ENCODE measurements around the gene DNAH1. TPM values are rescaled to one million over a fixed set of nuclear protein-coding genes. Genes with fewer than 3 reads are reported as not detected.
"Not testable (repeated sequence)": the region's sequence is repeated elsewhere in the genome, so short reads cannot be mapped to it uniquely, and the experiment has no call there.

DNAH1 gene
- 3.3 TPM for total RNA-seq

DNA sequence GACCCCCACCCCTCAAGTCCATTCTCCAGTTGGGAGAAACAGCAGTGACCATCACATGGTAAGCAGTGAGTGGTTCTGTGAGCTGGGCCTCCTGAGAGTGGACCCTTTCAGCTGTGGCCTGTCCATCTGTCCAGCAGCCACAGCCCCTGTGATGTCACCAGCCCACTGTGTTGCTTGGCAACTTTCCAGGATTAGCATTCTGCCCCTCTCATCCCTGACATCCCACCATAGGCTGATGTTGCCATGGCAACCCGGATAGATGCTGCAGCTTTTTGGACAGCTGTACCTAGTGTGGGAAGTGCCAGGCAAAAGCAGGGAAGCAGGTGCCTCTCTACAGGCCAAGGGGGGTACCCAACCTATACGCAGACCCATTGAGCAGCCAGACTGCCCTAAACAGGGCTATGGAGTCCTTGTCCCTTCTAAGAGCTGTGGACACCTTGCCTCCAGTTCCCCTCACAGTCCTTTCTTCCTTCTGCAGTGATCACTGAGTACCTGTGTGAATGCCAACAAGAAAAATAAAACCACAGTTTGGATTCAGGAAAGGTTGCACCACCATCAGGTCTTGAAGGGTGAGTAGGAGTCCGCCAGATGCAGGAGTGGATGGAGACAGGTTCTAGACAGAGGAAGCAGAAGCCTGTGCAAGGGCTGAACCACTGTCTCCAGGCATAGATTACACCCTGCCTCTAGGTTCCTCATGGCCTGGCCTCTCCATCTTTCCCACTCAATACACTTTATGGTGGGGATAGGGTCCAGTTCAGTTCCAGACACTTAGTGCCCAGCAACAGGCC, at the start of gene DNAH1:
Gene DNAH1, plus strand, starts transcription at position 343 of the 788 bp plus-strand sequence. CDS start 6,124 bp downstream, outside the sequence.
- no peak for DNase-seq

DNA sequence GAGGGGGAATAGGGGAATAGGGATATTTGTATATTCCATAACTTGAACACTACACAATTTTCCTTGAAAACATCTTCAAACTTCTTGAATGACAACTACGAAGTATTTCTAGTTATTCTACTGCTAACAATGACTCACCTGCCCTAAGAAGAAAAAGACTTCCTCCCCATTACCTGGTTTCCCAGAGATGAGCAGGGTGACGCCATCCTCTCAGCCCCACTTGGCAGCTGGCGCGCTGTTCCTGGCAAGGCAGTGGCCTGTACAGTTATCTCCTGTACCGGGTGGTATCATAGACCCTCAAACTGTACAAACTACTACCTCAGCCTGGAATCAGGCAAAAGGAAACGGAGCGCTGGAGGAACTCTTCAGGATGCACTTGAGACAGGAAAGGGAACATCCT, 48.1 kb upstream of the DNAH1 start:
- no peak for DNase-seq

DNA sequence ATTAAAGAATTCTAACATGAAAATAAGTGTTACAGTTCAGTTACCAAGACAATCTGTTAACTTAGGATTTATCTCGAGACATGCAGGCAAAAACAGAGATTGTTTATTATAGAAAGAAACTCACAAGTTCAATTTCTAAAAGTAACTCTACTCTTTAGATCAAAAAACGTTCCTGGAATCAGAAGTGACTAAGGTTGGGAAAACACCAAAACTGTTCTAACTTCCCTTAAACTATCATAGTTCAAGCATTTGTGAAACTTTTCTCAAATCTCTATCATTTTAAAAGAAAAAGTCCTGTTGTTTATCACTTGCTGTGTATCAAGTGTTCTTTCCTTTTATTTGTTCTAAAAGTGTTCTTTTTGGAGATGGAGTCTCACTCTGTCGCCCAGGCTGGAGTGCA, 46.3 kb upstream of the DNAH1 start:
- DNase-seq: no peak

DNA sequence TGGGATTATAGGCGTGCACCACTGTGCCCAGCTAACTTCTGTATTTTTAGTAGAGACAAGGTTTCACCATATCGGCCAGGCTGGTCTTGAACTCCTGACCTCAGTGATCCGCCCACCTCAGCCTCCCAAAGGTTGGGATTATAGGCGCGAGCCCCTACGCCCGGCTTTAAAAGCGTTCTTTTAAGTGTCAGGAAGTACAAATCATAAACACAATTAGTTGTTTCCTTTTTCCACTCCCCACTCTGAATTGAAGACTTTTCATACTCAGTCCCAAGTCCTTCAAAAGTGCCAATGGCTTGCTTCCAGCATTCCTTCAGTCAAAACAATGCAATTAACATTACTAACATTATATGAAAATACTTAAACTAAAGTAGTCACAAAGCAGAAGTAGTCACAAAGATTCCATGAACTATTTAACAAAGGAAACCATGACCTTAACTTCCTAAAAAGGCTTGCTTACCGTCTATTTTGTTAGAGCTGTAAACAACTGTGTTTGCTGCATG, 45.8 kb upstream of the DNAH1 start:
- no peak for DNase-seq

DNA sequence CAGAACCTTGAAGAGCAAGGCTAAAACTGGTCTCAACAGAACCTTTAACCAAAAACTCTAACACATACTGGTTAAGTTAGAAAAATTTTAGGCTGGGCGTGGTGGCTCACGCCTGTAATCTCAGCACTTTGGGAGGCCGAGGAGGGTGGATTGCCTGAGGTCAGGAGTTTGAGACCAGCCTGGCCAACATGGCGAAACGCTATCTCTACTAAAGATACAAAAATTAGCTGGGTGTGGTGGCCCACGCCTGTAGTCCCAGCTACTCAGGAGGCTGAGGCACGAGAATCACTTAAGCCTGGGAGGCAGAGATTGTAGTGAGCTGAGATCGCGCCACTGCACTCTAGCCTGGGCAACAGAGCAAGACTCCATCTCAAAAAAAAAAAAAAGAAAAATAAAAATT, 43.9 kb upstream of the DNAH1 start:
- DNase-seq: not testable (repeated sequence)

DNA sequence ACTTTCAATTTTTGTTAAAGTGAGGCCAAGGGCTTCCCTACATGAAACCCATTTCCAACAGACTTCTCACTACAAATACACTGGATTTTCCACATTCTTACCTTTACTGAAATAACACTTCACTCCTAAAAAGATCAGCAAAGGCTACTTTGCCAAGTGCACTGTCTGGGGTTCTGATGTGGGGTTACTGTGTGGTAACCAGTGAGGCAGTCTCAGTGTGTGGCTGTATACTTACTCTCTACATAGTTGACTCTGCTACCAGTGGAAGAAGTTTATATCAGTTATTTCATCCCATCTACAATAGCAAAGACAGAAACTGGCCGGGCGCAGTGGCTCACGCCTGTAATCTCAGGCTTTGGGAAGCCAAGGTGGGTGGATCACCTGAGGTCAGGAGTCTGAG, 43.3 kb upstream of the DNAH1 start:
- DNase-seq: no peak

DNA sequence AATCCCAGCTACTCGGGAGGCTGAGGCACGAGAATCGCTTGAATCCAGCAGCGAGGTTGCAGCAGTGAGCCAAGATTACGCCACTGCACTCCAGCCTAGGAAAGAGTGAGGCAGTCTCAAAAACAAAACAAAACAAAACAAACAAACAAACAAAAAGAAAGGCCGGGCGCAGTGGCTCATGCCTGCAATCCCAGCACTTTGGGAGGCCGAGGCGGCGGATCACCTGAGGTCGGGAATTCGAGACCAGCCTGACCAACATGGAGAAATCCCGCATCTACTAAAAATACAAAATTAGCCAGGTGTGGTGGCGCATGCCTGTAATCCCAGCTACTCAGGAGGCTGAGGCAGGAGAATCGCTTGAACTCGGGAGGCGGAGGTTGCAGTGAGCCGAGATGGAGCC, 41.3 kb upstream of the DNAH1 start:
- not testable (repeated sequence) for DNase-seq

DNA sequence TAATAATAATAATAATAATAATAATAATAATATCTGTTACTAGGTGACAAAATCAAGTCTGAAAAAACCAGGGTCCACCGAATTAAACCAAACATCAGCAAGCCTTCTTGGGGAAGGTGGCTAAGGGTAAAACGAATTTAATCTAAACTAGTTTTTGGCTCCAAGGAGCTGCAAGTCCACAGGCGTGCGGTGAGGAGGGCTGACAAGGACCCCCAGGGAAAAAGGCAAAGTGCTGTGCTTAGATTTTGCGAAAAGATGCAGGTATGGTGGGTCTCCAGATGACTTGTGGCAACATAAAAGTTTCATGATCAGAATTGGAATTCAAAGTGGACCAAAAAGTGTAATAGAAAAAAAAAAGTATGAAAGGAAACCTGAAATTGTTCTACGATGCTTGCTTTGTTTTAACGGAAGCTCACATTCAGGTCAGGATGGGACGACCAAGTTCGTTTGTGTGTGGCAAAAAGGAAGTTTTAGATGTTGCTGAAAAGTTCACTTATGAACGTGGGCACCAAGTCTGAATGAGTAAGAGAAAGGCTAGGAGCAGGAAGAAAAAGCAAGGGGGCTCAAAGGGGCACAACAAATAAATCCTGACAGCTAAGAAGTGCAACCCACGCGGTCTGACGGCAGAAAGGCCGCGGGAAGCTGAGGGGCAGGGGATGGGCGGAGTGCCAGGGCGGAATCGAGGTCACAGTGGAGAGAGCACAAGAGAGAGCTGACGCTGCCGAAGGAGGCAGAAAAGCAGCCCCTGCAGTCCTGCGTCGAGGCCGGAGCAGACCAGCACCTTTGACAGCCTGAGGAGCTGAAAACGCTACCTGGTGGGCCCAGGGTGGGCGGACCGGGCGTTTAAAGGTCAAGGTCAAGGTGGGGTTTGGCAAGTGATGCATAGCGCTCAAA, 38.8 kb upstream of the DNAH1 start:
- DNase-seq: peak; percentile 78

DNA sequence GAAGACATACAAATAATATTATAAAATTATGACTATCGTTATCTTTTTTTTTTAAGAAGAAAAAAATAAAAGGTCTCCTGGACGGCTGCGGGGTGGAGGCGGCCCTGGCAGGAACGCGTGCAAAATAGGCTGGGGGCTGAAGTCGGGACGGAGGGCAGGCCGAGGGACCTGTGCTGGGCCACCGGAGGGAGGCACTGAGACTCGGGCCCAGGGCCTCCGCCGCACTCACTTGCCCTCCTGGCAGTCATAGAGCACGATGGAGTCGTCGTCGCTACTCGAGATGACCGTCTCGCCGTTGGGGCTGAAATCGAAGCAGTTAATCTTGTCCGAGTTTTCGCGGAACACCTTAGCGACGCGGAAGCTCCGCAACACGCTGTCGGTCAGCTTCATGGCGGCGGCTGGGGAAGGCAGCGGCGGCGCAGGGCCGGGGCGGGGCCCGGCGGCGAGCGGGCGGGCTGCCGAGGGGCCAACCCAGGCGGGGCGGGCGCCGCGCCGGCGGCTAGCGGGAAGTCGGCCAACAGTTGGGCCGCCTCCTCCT, 38.1 kb upstream of the DNAH1 start:
- DNase-seq: no peak

DNA sequence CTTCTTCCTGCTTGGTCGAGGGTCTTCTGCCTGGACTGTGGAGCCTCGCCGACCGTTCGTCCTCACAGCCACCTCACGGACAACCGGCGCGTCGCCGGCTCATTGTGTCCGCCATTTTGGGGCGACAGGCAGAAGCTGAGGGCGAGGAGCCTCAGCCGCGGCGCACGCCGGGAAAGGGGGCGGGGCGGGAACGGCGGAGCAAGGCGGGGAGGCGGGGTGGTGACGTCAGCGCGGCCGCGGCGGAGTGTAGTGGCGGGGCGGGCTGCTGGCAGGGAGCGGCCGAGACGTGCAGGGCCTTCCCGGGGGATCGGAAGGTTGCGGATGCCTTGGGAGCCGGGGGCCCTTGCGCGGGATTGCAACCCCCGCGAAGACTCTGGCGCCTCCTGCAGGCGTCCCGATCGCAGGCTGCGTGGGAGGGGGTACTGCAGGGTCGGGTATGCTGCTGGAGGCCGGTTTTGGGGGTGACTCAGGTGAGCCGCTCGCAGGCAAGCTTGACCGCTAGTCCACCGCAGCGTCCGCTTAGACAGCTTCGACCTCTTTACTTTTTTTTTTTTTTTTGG, 37.5 kb upstream of the DNAH1 start, which contains the start of gene WDR82:
Gene WDR82, minus strand, starts transcription at position 140 of the 560 bp plus-strand sequence. CDS start 288 bp downstream, outside the sequence.
- DNase-seq: peak; percentile 98

DNA sequence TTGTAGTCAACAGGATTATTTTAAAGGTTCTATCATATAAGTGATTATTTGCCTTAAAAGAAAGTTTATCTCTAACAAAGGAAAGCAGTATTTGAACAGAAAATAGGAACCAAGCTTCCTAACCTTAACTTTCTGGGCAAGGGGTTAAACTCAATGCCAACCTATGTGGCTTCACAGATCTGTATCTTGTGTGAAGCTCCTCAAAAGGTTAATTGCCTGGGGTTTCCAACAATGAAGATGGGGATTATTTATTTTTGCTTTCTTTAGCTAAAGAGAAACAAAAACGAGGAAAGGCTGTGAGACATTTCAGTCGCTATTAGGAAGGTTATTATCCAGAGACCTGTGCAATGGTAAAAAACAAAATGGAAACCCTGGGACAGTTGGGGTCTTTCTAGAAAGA, 36.5 kb upstream of the DNAH1 start:
- DNase-seq: no peak

DNA sequence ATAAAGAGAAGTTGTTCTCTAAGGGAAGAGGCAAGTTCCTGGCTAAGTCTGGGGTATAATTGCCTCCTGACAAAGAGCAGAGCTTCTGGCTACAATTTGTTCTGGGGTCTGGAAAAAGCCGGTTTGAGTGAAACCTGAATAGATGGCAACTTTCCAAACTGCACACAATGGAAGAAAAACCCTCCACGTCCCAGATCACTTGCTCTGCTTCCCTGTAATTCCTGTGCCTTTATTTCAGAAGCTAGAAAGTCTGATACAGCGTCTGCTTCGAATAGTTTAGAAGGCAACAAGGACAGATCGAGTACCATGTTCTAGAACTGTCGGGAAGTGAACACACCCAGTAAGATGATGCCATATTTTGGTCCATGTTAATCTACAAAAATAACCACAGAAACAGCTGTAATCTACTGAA, 36.1 kb upstream of the DNAH1 start:
- DNase-seq: peak; percentile 93

DNA sequence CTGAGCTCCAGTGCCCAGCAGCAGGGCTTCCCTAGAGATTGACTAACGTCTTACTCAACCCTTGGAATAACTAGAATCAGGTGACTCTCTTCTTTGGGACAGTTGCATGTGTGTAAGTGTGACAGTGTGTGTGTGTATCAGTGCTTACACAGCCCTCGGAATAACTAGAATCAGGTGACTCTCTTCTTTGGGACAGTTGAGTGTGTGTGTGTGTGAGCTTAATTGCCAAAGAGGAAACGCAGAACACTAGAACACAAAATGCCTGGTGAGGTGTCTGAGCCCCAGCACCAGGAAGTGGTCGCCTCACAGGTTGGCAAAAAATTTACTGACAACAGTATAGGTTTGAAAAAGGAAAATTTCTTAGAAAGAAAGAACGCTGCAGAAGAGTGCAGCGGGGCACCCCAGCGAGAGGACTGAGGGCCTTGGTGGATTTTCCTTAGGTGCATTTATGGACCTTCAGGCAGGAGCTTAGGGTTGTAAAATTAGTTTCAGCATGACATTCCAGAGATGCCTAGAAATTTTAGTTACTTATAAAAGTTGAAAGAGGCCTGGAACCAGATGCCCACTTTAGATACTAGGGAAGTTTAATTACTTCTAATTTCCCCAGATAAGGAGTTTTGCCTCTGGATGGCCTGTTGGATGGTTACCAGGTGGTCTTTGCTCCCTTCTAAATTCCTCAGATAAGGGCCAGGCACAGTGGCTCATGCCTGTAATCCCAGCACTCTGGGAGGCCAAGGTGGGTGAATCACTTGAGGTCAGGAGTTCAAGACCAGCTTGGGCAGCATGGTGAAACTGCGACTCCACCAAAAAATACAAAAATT, 33.9 kb upstream of the DNAH1 start:
- DNase-seq: no peak

DNA sequence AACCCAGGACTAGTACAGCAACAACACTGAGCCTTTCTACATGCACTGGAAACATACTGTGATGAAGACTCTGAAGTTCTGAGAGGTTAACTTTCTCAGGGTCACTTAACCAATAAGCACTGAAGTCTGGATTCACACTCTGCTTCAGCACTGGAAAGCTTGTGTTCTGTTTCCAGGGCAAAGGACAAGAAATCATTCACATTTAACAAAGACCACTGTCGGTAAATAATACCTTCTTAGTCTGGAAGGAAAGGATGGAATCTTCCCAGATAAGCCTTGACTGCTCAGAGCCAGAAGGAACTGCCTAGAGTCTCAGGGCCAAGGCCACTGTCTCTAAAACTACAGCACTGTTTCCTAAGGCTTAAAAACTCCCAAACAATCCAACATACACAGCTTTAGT, 32.8 kb upstream of the DNAH1 start:
- DNase-seq: no peak

DNA sequence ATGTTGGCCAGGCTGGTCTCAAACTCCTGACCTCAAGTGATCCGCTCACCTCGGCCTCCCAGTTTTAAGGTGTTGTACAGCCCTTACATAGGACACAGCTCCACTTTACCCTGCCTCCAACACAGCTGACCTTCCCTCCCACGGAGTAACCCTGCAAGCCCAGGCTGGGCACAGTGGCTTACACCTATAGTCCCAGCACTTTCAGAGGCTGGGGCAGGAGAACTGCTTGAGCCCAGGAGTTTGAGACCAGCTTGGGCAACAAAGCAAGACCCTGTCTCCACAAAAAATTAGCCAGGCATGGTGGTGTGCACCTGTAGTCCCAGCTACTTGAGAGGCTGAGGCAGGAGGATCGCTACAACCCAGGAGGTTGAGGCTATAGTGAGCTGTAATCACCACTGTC, 32.1 kb upstream of the DNAH1 start:
- DNase-seq: not testable (repeated sequence)

DNA sequence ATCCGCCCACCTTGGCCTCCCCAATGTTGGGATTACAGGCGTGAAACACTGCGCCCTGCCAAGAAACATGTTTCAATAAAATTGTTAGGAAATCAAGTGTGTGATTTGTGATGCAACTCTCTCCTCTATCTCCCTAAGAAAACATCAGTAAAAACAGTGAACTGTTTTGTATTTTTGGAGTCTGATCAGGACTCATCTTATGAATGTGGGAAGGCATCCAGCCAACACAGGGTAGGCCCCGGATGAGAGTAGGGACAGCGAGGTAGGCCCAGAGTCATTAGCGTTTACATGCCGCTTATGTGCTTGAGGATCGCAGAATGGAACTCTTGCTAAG, 29.4 kb upstream of the DNAH1 start:
- no peak for DNase-seq

DNA sequence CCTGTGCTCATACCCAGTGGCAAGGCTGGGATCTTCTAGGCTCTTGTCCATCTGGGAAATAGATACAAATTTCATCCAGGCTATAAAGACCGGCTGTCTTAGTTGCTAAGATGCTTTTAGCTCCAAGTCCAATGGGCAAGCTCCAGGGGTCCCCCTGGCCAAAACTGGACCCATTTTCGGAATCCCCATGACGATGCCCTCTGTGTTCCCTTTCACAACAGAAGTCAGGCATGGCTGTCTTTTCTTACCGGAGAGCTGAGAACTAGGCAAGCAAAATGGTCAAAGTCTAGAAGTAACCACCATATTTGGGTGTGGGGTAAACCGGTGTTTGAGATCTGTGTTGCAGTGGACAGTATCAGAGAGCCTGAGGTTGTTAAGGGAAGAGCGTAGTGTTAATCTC, 27.4 kb upstream of the DNAH1 start:
- DNase-seq: no peak

DNA sequence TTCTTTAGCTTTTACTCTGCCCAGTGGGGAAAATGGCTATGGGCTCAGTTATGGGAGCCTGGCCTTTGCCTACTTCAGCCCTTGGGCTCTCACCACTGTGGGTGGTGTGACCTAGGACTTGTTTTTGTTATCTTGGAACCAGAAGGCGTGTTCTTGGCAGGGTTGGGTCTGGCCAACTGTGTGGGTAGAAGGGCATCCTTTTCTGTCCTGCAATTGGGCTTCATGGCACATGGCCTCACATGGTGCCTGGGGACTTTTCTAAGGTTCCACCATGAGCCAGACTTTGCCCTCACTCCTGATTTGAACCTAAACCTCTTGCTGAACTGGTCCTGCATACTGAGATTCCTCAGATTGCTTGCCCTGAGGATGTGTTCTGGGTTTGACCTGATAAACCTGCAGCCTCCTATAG, 26.8 kb upstream of the DNAH1 start:
- no peak for DNase-seq

DNA sequence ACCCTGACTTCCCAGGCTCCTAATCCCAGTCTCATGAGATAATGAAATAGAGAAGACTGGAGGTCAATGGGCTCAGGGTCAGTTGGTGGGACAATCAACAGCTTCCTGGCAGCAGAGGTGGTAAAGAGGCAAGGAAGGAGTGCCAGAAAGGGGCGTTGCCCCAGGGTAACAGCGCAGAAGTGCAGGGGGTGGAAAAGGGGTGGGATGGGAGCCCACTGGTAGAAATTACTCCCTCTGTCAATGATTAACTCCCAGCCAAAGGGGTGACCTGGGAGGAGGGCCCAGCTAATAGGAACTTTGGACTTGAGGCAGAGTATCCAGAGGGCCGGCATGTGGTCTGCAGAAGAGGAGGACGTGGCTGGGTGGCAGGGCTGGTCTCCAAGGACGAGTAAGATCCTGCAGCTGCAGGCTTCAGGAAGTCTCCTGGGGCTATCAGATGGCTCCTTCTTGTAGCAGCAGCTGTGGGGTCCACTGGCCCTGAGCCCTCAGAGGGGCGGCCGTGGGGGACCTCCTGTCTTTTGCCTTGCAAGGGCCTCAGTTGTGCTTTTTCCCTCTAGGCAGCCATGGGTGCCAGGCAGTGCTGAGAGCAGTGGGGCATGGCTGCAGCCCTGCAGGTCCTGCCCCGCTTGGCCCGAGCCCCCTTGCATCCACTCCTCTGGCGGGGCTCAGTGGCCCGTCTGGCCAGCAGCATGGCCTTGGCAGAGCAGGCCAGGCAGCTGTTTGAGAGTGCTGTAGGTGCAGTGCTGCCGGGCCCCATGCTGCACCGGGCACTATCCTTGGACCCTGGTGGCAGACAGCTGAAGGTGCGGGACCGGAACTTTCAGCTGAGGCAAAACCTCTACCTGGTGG, 26.1 kb upstream of the DNAH1 start:
- no peak for DNase-seq

DNA sequence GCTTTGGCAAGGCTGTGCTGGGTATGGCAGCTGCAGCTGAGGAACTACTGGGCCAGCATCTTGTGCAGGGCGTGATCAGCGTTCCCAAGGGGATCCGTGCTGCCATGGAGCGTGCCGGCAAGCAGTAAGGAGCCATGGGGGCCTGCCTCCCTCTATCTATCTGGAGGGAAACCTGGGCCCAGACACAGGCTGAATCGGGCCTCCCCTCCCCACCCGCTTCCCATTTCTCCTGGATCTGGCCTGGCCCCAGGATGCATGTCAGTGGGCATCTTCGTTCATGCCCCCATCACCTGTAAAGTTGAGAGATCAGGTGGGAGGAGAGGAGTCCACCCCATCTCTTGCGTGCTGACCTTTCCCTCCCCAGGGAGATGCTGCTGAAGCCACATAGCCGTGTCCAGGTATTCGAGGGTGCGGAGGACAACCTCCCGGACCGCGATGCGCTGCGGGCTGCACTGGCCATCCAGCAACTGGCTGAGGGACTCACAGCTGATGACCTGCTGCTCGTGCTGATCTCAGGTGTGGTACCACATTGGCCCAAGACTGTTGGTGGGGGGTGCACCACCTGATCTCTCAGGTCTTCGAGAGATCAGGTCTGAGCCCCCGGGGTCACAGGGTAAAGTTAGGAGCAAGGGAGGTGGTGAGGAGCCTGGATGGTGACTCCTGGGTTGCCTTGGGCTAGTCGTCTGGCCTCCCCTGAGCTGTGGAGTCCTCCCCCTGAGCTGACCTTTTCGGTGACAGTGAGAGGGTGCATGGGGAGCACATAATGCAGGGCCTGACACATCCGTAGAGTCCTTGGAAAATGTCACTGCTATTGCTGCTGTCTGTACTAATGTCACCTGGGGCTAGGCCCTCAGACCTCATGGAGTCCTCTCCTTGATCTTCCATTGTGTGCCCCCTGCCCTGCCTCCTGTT, 25.3 kb upstream of the DNAH1 start:
- no peak for DNase-seq

Measured in tongue (tissue), 2 donors.